ENCODE results near the gene ZCCHC14. TPM values are rescaled to one million over a fixed set of nuclear protein-coding genes. Genes with fewer than 3 reads are reported as not detected.
"Not testable (repeated sequence)": the region's sequence is repeated elsewhere in the genome, so short reads cannot be mapped to it uniquely, and the experiment has no call there.

The ZCCHC14 gene
- total RNA-seq, 1 experiment from 2014 or later = 6.0 TPM

DNA sequence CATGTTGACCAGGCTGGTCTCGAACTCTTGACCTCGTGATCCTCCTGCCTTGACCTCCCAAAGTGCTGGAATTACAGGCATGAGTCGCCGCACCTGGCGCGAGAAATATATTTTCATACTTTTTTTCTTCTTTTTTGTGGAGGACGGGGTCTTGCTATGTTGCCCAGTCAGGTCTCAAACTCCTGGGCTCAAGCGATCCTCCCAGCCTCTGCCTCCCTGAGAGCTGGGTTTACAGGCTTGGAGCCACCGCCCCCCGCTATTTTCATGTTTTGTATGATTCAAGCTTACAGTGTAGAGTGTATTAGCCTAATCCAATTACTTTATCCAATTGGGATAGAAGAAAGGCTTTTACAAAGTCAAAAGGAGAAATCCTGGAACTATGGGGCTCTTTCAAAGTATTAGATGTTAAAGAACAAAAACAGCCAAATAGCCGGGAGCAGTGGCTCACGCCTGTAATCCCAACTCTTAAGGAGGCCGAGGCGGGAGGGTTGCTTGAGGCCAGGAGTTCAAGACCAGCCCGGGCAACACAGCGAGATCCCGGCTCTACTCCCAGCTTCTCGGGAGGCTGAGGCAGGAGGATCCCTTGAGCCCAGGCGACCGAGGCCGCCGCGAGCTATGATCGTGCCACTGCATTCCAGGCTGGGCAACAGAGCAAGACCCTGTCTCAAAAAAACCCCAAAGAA is 102.0 kb downstream of the ZCCHC14 start:
- no peak for DNase-seq (ENCODE audit: low read depth, low spot score)
- in situ Hi-C loops (cut with HindIII; ENCODE audit: low pct_unique_long_range_greater_than_20kb, low sequenced_read_pairs) = no loop called here

DNA sequence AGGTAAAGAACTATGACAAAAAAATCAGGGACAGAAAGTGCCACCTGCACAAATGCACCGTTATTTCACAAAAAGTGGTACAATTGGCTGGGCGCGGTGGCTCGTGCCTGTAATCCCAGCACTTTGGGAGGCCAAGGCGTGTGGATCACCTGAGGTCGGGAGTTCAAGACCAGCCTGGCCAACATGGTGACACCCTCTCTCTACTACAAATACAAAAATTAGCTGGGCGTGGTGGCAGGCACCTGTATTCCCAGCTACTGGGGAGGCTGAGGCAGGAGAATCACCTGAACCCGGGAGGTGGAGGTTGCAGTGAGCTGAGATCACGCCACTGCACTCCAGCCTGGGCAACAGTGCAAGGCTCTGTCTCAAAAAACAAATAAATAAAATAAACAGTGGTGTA is 102.9 kb downstream of the ZCCHC14 start:
- DNase-seq (ENCODE audit: low read depth, low spot score); in situ Hi-C loops (cut with HindIII; ENCODE audit: low pct_unique_long_range_greater_than_20kb, low sequenced_read_pairs): not testable (repeated sequence)

DNA sequence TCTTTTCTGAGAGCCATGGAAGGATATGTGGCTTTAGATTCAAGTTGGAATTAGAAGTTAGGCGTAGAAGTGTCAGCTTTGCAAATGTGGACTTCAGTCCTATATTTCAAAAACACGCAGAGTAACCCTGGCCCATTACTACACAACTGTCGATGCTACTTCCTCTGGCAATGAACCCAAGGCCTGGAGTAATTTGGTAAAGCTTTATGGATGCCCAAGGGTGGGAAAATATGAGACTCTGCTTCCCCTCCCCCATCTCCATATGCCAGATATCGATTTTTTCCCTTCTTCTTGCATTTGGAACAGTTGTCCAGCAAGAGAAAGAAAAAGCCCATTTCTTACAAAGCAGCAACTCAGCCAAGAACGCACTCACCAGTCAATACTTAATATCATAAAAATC is 103.6 kb downstream of the ZCCHC14 start:
- in situ Hi-C loops (cut with HindIII; ENCODE audit: low pct_unique_long_range_greater_than_20kb, low sequenced_read_pairs) = no loop called here
- no peak for DNase-seq (ENCODE audit: low read depth, low spot score)

DNA sequence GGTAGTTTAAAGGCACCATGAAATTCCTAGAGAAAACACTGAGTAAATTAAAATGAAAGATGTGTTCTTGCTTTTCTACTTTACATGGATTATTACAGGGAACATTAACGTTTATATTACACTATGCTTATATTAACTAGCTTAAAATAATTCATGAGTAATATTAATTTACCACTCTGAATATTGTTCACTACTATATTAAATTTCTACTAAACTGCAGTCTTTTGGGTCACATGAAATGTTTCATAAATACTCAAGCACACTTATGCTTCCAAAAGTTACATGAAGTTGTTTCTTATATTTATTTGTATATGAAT is 104.0 kb downstream of the ZCCHC14 start:
- no peak for DNase-seq (ENCODE audit: low read depth, low spot score)
- in situ Hi-C loops (cut with HindIII; ENCODE audit: low pct_unique_long_range_greater_than_20kb, low sequenced_read_pairs) = no loop called here

DNA sequence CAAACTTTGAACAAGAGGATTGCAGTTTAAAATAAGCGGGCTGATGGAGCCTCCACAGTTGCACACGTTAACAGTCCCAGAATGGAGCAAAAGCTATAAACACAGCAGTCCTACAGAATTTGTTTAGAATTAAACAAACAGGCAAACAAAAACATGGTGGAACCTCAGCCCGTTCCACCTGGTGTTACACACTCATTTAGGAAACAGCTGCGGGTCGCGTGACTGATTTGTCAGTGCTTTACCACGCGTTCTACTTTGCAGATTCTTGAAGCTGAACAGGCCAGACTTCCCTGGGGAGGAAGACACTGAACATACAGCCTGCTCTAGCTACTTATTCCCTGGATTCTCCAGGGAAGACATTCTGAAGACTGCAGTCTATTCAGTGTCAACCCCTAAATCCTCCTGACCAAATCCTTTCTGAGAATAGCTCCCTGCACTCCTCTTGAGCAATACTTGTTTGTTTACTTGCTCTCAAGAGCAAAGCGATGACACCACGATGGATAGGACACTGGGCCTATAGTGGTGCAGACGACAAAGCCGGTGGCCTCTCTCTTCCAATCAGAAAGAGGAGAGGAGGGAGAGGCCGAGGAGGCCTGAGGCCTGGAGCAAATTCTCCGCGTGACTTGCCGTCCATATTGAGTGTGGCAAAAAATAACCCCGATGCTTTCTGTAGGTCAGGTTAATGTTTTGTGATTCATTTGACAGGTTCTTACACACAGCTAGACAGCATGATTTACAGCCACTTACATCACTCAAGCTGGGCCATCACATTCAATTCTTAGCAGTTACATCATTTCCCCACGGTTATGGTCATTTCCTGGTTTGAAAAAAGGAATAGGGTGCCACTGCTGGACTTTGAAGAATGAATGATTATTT is 104.6 kb downstream of the ZCCHC14 start:
- in situ Hi-C loops (cut with HindIII; ENCODE audit: low pct_unique_long_range_greater_than_20kb, low sequenced_read_pairs) = no loop called here
- DNase-seq (ENCODE audit: low read depth, low spot score) = peak; percentile 97

DNA sequence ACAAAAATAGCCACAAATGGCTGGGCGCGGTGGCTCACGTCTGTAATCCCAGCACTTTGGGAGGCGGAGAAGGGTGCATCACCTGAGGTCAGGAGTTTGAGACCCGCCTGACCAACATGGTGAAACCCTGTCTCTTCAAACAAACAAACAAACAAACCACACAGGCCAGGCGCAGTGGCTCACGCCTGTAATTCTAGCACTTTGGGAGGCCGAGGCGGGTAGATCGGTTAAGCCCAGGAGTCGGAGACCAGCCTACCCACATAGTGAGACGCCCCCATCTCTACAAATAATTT is 108.0 kb downstream of the ZCCHC14 start:
- DNase-seq (ENCODE audit: low read depth, low spot score); in situ Hi-C loops (cut with HindIII; ENCODE audit: low pct_unique_long_range_greater_than_20kb, low sequenced_read_pairs): not testable (repeated sequence)

DNA sequence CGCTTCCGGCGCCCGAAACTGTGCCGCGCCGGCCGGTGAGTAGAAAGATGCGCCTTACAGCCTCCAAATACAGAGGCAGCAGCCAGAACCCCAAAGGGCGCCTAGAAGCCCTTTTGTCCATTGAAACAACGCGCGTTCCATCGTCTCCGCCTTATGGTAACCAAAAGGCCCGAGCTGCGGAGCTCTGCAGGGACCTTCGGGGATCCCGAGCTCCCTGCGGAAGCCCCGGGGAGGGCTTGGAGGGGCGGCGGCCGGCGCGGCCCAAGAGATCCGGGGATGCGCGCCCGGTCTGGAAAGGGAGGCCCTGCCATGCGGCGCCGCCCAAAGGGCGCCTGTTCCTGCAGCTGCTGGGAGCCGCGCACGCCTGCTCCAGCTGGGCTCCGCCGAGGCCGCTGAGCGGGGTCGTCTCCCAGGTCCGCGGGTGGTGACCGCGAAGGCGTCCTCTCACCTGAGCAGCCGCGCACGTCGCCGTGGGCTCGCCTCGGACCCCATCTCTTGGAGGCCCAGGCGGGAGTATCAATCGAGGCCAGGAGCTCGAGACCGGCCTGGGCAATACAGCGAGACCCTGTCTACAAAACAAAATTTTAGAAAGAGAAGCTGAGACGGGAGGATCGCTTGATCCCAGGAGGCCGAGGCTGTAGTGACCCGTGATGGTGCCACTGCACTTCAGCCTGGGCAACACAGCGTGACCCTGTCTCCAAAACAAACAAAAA is 108.5 kb downstream of the ZCCHC14 start:
- DNase-seq (ENCODE audit: low read depth, low spot score) = no peak
- in situ Hi-C loops (cut with HindIII; ENCODE audit: low pct_unique_long_range_greater_than_20kb, low sequenced_read_pairs) = no loop called here

DNA sequence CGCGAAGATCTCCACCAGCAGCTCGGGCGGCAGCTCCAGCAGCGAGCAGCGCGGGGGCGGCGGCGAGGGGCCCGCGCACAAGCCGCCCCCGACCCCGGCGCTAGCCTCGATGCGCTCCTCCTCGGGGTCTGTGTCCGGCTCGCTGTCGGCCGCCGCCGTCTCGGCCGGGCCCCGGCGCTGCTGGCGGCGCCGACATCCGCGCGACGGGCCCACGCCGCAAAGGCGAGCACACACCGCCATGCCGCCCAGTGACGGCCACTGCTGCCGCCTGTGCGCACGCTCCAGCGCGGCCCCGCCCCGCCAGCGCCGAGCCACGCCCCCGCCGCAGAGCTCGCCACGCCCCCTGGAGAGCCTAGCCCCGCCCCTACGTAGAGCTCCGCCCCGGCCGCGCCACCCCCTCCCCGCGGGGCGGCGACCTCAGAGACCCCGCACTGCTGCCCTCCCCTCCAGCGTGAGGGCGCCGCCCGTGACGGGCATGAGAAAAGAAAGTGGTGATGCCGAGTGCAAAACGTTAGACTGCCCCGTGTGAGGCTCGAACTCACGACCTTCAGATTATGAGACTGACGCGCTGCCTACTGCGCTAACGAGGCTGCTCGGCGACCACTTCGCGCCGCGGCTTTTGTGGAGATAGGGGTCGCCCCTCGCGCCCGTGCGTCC is 109.2 kb downstream of the ZCCHC14 start, which contains the start of gene FBXO31:
Gene FBXO31, minus strand, starts transcription at position 272 of the 657 bp plus-strand sequence. Its CDS starts 32 bp downstream, at position 240.
- in situ Hi-C loops (cut with HindIII; ENCODE audit: low pct_unique_long_range_greater_than_20kb, low sequenced_read_pairs) = no loop called here
- DNase-seq (ENCODE audit: low read depth, low spot score) = peak; percentile 91

DNA sequence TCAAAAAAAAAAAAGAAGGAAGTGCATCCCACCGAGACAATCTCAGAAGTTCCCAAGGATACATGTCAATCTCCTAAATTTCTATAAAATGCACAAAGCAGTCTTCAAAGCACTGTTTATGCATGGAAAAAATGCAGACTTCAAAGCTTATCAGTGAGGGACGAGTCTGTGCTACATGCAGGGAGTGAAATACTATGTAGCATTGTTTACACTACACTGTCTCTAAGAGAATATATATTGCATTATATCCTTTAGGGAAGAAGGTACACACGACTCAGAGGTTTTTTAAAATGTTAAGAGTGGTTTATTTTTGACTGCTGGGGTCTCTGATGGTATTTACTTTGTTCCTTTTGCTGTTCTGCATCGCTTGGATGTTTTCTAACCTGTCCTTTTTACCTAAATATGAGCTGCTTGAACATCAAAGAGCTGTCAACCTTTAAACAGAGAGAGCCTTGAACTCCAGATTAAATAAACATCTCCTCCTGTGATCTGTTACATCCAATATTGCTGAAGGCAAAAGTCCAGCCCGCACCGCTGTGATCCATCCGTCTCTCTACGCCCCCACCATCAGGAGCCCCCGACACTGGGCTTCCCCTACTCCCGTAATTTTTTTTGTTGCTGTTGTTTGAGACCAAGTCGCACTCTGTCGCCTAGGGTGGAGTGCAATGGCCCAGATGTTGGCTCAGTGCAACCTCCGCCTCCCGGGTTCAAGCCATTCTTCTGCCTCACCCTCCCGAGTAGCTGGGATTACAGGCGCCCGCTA is 110.6 kb downstream of the ZCCHC14 start:
- in situ Hi-C loops (cut with HindIII; ENCODE audit: low pct_unique_long_range_greater_than_20kb, low sequenced_read_pairs) = no loop called here
- no peak for DNase-seq (ENCODE audit: low read depth, low spot score)

DNA sequence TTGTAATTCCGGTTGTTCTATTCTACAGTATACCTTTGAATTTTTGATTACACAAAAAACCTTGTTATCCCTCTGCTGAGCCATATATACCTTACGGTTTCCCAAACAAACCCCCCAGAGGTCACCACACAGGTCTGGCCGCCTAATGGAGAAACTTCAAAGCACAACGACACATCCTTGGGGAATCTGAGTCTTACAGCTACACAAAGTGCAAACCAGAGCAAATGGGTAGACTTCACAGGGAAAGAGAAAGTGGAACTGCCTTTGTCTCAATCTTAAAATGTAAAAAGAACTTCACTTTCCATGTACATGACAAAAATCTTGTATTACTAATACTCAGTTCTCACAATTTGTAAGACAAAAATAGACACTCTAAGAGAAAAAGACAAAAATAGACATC is 111.9 kb downstream of the ZCCHC14 start:
- in situ Hi-C loops (cut with HindIII; ENCODE audit: low pct_unique_long_range_greater_than_20kb, low sequenced_read_pairs) = no loop called here
- no peak for DNase-seq (ENCODE audit: low read depth, low spot score)

DNA sequence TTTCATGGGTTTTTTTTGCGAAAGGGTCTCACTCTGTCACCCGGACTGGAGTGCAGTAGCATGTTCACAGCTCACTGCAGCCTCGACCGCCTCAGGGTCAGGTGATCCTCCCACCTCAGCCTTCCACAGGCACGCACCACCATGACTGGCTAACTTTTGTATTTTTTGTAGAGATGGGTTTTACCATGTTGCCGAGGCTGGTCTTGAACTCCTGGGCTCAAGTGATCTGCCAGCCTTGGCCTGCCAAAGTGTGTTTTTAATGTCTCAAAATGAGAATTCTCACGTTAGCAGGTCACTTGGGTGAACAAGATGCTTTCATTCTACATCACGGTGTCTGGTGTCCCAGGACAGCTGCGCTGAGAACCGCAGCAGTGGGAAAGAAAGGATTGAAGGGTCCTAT is 112.4 kb downstream of the ZCCHC14 start:
- in situ Hi-C loops (cut with HindIII; ENCODE audit: low pct_unique_long_range_greater_than_20kb, low sequenced_read_pairs) = no loop called here
- no peak for DNase-seq (ENCODE audit: low read depth, low spot score)

DNA sequence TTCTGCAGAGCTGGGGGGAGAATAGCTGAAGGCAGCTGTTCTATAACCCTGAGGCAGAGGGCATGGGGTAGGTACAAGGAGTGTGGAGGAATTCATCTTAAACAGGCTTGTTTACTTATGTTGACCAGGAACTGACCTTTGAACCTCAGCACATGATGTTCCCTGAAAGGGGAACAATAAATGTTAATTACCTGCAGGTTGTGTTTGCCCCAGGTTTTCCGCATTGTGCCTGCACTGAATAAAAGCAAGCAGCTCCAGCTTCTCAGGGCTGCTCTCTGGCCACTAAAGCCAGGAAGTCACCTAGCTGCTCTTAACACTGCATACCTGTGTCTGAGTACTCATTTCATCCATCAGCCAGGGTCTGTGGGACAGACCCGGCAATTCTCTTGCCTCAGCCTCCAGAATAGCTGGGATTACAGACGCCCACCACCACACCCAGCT is 113.5 kb downstream of the ZCCHC14 start:
- in situ Hi-C loops (cut with HindIII; ENCODE audit: low pct_unique_long_range_greater_than_20kb, low sequenced_read_pairs); DNase-seq (ENCODE audit: low read depth, low spot score): not testable (repeated sequence)

DNA sequence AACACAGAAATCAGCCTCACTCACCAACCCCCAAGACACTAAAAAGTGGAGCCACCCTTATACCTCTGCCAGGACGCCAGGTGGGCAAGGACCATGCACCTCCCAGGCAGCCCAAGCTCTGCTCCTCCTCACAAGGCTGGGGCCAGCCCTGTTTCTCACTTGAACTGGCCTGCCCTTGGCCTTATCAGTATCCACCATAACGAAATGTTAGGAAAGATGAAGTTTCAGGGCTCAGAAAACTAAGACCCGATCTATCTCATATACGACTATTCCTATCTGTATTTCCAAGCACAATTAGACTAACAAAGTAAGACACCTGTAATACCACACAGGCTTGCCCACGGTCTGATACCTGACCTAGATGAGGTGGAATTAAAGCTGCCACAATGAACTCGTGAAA is 116.2 kb downstream of the ZCCHC14 start:
- no peak for DNase-seq (ENCODE audit: low read depth, low spot score)
- in situ Hi-C loops (cut with HindIII; ENCODE audit: low pct_unique_long_range_greater_than_20kb, low sequenced_read_pairs) = no loop called here

DNA sequence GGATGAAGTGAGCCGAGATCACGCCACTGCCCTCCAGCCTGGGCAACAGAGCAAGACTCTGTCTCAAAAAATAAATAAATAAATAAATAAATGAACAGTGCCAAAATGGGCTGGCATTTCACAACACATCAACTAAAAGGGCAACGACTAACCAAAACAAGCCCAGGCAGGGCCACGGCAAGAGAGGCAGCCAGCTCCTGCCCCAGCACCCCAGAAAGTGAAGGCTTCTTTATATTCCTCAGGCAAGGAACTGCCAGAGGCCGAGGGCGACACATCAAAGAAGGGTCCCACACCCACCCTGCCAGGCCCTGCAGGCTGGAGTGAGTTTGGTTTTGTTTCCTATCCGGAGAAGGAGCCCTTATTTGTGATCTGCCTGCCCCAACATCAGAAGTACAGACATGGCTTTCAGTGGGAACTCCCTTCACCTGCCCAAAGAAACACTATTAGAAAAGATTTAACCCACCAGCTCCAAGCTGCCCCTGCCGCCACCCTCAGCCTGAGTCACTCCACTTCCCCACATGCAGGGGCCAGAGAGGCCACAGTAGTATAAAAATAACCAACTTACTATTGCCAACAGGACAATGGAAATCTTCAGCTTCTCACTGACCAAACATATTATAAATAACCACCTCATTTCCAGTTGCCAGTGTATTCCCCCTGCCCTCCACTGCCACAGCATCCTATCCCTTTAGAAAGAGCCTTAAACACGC is 117.2 kb downstream of the ZCCHC14 start:
- DNase-seq (ENCODE audit: low read depth, low spot score) = no peak

DNA sequence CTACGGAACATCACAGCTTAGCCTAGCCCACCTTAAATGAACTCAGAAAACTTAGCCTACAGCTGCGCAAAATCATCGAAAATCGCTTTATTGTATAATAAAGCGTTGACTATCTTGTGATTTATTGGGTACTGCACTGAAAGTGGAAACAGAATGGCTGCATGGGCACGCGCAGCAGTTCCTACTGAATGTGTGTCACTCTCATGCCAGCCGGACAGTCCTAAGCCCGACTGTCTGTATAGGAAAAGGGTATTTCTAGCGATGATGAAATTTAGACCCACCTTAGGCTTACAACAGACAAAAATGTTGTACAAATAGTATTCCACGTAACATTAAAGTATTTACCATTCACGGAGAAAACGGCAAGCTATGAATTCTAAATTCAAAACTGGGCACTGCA is 118.5 kb downstream of the ZCCHC14 start:
- DNase-seq (ENCODE audit: low read depth, low spot score) = no peak
- in situ Hi-C loops (cut with HindIII; ENCODE audit: low pct_unique_long_range_greater_than_20kb, low sequenced_read_pairs) = no loop called here

More for the DNA sequence above, 117.2 kb downstream of the ZCCHC14 start:
- in situ Hi-C loops (cut with HindIII; ENCODE audit: low pct_unique_long_range_greater_than_20kb, low sequenced_read_pairs) = no loop called here

DNA sequence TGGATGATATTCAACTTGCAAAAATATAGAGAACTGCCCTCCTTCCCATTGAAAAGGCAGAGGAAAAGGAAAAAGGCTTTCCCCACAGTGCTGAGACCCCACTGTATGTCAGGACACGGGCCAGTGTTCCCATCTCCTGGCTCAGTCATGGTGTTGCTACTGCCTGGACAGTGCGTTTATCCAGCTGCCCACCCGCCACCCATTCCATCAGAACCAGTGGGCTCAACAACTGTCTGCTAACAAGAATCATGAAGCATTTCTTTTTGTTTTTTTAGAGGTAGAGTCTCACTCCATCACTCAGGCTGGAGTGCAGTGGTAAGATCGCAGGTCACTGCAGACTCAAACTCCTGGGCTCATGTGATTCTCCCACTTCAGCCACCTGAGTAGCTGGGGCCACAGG is 120.5 kb downstream of the ZCCHC14 start:
- DNase-seq (ENCODE audit: low read depth, low spot score) = no peak
- in situ Hi-C loops (cut with HindIII; ENCODE audit: low pct_unique_long_range_greater_than_20kb, low sequenced_read_pairs) = no loop called here

All from SK-MEL-5 (cell line).